PC-3 (cell line): Measurements from ENCODE around the gene DSG3.

Source experiments
- EZH2 ChIP-seq: fragments of 300-600 bp; sonication (generic); IDR thresholded peaks from one replicate; pipeline ENCODE4 v1.6.1; 2017; ENCODE audit warnings: antibody characterized with exemption, mild to moderate bottlenecking, low read length; ENCODE audit not compliant: unreplicated experiment
- EZH2phosphoT487 ChIP-seq: fragments of 300-600 bp; sonication (generic); IDR thresholded peaks from 2 replicates; pipeline ENCODE4 v1.6.1; 2018; ENCODE audit warnings: mild to moderate bottlenecking, antibody characterized with exemption, low read length, borderline replicate concordance
- TF ChIP-seq, protein P1 (sequence below): fragments of 300-600 bp; sonication (generic); conservative IDR thresholded peaks from 2 replicates; pipeline ENCODE4 v1.5.1; 2017; ENCODE audit warnings: antibody characterized with exemption, low read depth, mild to moderate bottlenecking, low read length

DNA sequence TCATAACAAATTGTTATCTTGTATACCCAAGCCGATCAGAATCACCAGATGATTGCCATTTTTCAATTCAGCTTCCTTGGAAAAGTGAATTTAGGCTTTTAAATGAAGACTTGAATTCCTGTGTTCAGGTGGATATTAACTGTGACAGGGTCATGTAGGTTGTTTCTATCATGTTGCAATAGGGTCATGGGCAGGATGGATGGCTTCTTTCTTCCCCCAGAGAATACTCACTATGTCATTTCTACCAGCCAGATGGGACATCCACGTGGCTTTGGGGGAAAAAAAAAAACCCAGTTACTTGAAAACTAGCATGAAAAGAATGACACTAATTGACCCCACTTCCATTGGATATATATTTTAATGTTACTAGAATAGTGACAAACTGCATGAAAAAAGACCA lies 35.9 kb downstream of the DSG3 start:
- TF ChIP-seq, protein P1, sequence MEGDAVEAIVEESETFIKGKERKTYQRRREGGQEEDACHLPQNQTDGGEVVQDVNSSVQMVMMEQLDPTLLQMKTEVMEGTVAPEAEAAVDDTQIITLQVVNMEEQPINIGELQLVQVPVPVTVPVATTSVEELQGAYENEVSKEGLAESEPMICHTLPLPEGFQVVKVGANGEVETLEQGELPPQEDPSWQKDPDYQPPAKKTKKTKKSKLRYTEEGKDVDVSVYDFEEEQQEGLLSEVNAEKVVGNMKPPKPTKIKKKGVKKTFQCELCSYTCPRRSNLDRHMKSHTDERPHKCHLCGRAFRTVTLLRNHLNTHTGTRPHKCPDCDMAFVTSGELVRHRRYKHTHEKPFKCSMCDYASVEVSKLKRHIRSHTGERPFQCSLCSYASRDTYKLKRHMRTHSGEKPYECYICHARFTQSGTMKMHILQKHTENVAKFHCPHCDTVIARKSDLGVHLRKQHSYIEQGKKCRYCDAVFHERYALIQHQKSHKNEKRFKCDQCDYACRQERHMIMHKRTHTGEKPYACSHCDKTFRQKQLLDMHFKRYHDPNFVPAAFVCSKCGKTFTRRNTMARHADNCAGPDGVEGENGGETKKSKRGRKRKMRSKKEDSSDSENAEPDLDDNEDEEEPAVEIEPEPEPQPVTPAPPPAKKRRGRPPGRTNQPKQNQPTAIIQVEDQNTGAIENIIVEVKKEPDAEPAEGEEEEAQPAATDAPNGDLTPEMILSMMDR, result no peak
- TF ChIP-seq EZH2, result no peak
- TF ChIP-seq EZH2phosphoT487, result no peak
